Measurements from ENCODE around the gene ZNF160. TPM values are rescaled to one million over a fixed set of nuclear protein-coding genes. Genes with fewer than 3 reads are reported as not detected.

Gene ZNF160
- total RNA-seq, 1 donor from 2014 or later: 86.0 TPM

Other genes with a start within 250 kb of the ZNF160 start
- gene ZNF468, start 245.8 kb downstream of the ZNF160 start, total RNA-seq (ENCODE audit: low replicate concordance): 30.4 and 40.7 TPM in 2 replicates
- gene ZNF320, start 205.8 kb downstream of the ZNF160 start, total RNA-seq (ENCODE audit: low replicate concordance): 30.1 and 35.5 TPM in 2 replicates
- 8.9 and 11.6 TPM in 2 replicates for gene ZNF888, start 180.0 kb downstream of the ZNF160 start, total RNA-seq (ENCODE audit: low replicate concordance)
- gene ZNF816, start 140.5 kb downstream of the ZNF160 start, total RNA-seq (ENCODE audit: low replicate concordance): 22.9 and 27.7 TPM in 2 replicates
- not detected in 2 replicates for gene ERVV-1, start 89.5 kb downstream of the ZNF160 start, total RNA-seq (ENCODE audit: low replicate concordance)
- 0.06 TPM in 1 of 2 replicates, not detected in the other for gene ERVV-2, start 58.7 kb downstream of the ZNF160 start, total RNA-seq (ENCODE audit: low replicate concordance)
- 20.3 and 23.9 TPM in 2 replicates for gene ZNF415, start 29.5 kb upstream of the ZNF160 start, total RNA-seq (ENCODE audit: low replicate concordance)
- gene ZNF347, start 55.6 kb upstream of the ZNF160 start, total RNA-seq (ENCODE audit: low replicate concordance): 15.2 and 19.9 TPM in 2 replicates
- 7.3 and 9.4 TPM in 2 replicates for gene ZNF665, start 89.9 kb upstream of the ZNF160 start, total RNA-seq (ENCODE audit: low replicate concordance)
- 70.4 and 85.7 TPM in 2 replicates for gene ZNF677, start 151.5 kb upstream of the ZNF160 start, total RNA-seq (ENCODE audit: low replicate concordance)
- not detected in 2 replicates for gene VN1R2, start 154.9 kb upstream of the ZNF160 start, total RNA-seq (ENCODE audit: low replicate concordance)
- not detected in 2 replicates for gene VN1R4, start 164.3 kb upstream of the ZNF160 start, total RNA-seq (ENCODE audit: low replicate concordance)
- gene ZNF845, start 230.3 kb upstream of the ZNF160 start, total RNA-seq (ENCODE audit: low replicate concordance): 17.9 and 22.8 TPM in 2 replicates

Measured in neural progenitor cell (in vitro differentiated cells).